H1 (cell line): ENCODE data around the gene QSOX2. TPM values are rescaled to one million over a fixed set of nuclear protein-coding genes. Genes with fewer than 3 reads are reported as not detected.

Source experiments
- CTCF ChIA-PET: fragments of 300-600 bp; sonication (Branson Sonifier 250); formaldehyde crosslinking; loops from one replicate; lab custom pipeline; 2021; ENCODE audit not compliant: partially characterized antibody; lab: Charles Lee
- POLR2A ChIA-PET: fragments of 300-600 bp; sonication (Branson Sonifier 250); formaldehyde crosslinking; loops from one replicate; lab custom pipeline; 2021; ENCODE audit warnings: inconsistent platforms; ENCODE audit not compliant: partially characterized antibody; lab: Charles Lee
- DNase-seq, 2 experiments: peaks; one replicate each; pipeline versions ENCODE4 v3.0.0 to v3.0.0-alpha.2; 2010 to 2022; ENCODE audit warnings: low spot score in 2 of 2, low read depth in 1 of 2, mixed read lengths in 1 of 2
- FAIRE-seq: peaks from 2 replicates; lab custom pipeline; 2011; peaks lifted over from hg19 to GRCh38; lab: Jason Lieb, UNC
- H2AFZ ChIP-seq: 2 replicates; pipeline ENCODE4 v1.8.1; 2012; ENCODE audit warnings: low read length, inconsistent platforms
- H2AK5ac ChIP-seq: 2 replicates; pipeline ENCODE4 v1.6.1; 2013; ENCODE audit warnings: low read depth, low read length
- H2BK120ac ChIP-seq: replicated peaks from 2 replicates; pipeline ENCODE3; 2013; ENCODE audit warnings: low read depth, low read length, inconsistent platforms
- H2BK12ac ChIP-seq: 2 replicates; pipeline ENCODE4 v1.6.1; 2013; ENCODE audit warnings: low read depth, low read length
- H2BK15ac ChIP-seq: 2 replicates; pipeline ENCODE4 v1.6.1; 2013; ENCODE audit warnings: low read length
- H2BK20ac ChIP-seq: 2 replicates; pipeline ENCODE4 v1.6.1; 2013; ENCODE audit warnings: low read length
- H2BK5ac ChIP-seq: 2 replicates; pipeline ENCODE4 v1.6.1; 2013; ENCODE audit warnings: low read depth, low read length
- H3K14ac ChIP-seq: 2 replicates; pipeline ENCODE4 v1.6.1; 2013; ENCODE audit warnings: inconsistent platforms; ENCODE audit not compliant: insufficient read length
- H3K18ac ChIP-seq: 2 replicates; pipeline ENCODE4 v1.6.1; 2013; ENCODE audit warnings: low read length; ENCODE audit errors: extremely low read depth
- H3K23ac ChIP-seq: 2 replicates; pipeline ENCODE4 v1.6.1; 2013; ENCODE audit warnings: inconsistent platforms; ENCODE audit not compliant: insufficient read length
- H3K23me2 ChIP-seq: 2 replicates; pipeline ENCODE4 v1.6.1; 2013; ENCODE audit warnings: low read depth, low read length
- H3K27ac ChIP-seq: 2 replicates; pipeline ENCODE4 v1.6.1; 2011; ENCODE audit warnings: low read depth, low read length, inconsistent platforms
- H3K27me3 ChIP-seq, 4 experiments: replicated peaks in 1 of 4; 1 replicate in 1 of 4; 2 replicates in 3 of 4; pipeline versions ENCODE4 v1.6.1 to v1.8.1; 2011 to 2013; ENCODE audit warnings: low read length in 3 of 4, mild to moderate bottlenecking in 3 of 4, inconsistent platforms in 2 of 4, mixed read lengths in 2 of 4, moderate library complexity in 1 of 4; ENCODE audit not compliant: control insufficient read depth in 3 of 4, insufficient read depth in 3 of 4; ENCODE audit errors: extremely low read depth in 1 of 4
- H3K36me3 ChIP-seq, 4 experiments: 2 replicates each; pipeline versions ENCODE4 v1.6.1 to v1.8.1; 2011 to 2013; ENCODE audit warnings: mild to moderate bottlenecking in 4 of 4, low read length in 3 of 4, moderate library complexity in 2 of 4, control low read depth in 1 of 4, inconsistent platforms in 1 of 4; ENCODE audit not compliant: insufficient read depth in 4 of 4, control insufficient read depth in 2 of 4
- H3K4ac ChIP-seq: replicated peaks from 2 replicates; pipeline ENCODE3; 2013; ENCODE audit warnings: low read length, low read depth, mixed read lengths, inconsistent platforms; ENCODE audit not compliant: insufficient read length
- H3K4me1 ChIP-seq, 4 experiments: replicated peaks in 1 of 4; 1 replicate in 1 of 4; 2 replicates in 3 of 4; pipeline versions ENCODE4 v1.6.1 to v1.8.1; 2011 to 2013; ENCODE audit warnings: low read length in 3 of 4, inconsistent platforms in 2 of 4, mixed read lengths in 1 of 4; ENCODE audit not compliant: insufficient read depth in 4 of 4, control insufficient read depth in 3 of 4
- H3K4me2 ChIP-seq, 2 experiments: 2 replicates each; pipeline versions ENCODE4 v1.6.1 to v1.8.1; 2011 to 2013; ENCODE audit warnings: low read depth in 2 of 2, low read length in 2 of 2, control low read depth in 1 of 2, inconsistent platforms in 1 of 2, mild to moderate bottlenecking in 1 of 2; ENCODE audit not compliant: insufficient read depth in 1 of 2
- H3K4me3 ChIP-seq, 4 experiments: fragments of 200-600, 300-600 bp in 1 of 4; sonication (generic), shearing (Covaris generic), sonication (Bioruptor Twin) in 1 of 4; 2 replicates each; pipeline versions ENCODE4 v1.5.1 to v1.8.1; 2011 to 2016; ENCODE audit warnings: low read length in 4 of 4, low read depth in 3 of 4, control low read depth in 2 of 4, inconsistent platforms in 2 of 4, mild to moderate bottlenecking in 2 of 4, mixed read lengths in 1 of 4, moderate library complexity in 1 of 4; ENCODE audit not compliant: insufficient read depth in 2 of 4; ENCODE audit errors: extremely low read depth in 1 of 4
- H3K56ac ChIP-seq: replicated peaks from 2 replicates; pipeline ENCODE3; 2013; ENCODE audit warnings: low read depth, mild to moderate bottlenecking, mixed read lengths, low read length, inconsistent platforms; ENCODE audit not compliant: insufficient read length
- H3K79me1 ChIP-seq: 2 replicates; pipeline ENCODE4 v1.6.1; 2013; ENCODE audit warnings: low read depth, low read length, control low read depth
- H3K79me2 ChIP-seq, 2 experiments: 2 replicates each; pipeline versions ENCODE4 v1.6.1 to v1.8.1; 2012 to 2013; ENCODE audit warnings: low read length in 2 of 2, mild to moderate bottlenecking in 2 of 2, inconsistent platforms in 1 of 2; ENCODE audit not compliant: insufficient read depth in 2 of 2, control insufficient read depth in 1 of 2
- H3K9ac ChIP-seq, 4 experiments: replicated peaks in 1 of 4; 1 replicate in 1 of 4; 2 replicates in 3 of 4; pipeline versions ENCODE4 v1.6.1 to v1.8.1; 2011 to 2013; ENCODE audit warnings: low read depth in 3 of 4, low read length in 3 of 4, control low read depth in 2 of 4, mild to moderate bottlenecking in 2 of 4, moderate library complexity in 2 of 4, inconsistent platforms in 1 of 4; ENCODE audit errors: extremely low read depth in 1 of 4
- H3K9me3 ChIP-seq, 2 experiments: 2 replicates each; pipeline versions ENCODE4 v1.6.1 to v1.8.1; 2012 to 2013; ENCODE audit warnings: mild to moderate bottlenecking in 2 of 2, moderate library complexity in 2 of 2, control low read depth in 1 of 2, inconsistent platforms in 1 of 2, low read depth in 1 of 2, low read length in 1 of 2, mixed read lengths in 1 of 2; ENCODE audit not compliant: insufficient read depth in 2 of 2
- H4K20me1 ChIP-seq, 2 experiments: replicated peaks in 1 of 2; 2 replicates each; pipeline versions ENCODE3 to v1.8.1; 2011 to 2013; ENCODE audit warnings: inconsistent platforms in 2 of 2, low read length in 2 of 2, mild to moderate bottlenecking in 1 of 2; ENCODE audit not compliant: insufficient read depth in 2 of 2, control insufficient read depth in 1 of 2
- H4K5ac ChIP-seq: 2 replicates; pipeline ENCODE4 v1.6.1; 2013; ENCODE audit warnings: low read length, low read depth, mixed read lengths, inconsistent platforms; ENCODE audit not compliant: insufficient read length
- H4K8ac ChIP-seq: 2 replicates; pipeline ENCODE4 v1.8.0; 2013; ENCODE audit warnings: mild to moderate bottlenecking, moderate library complexity, low read length, inconsistent platforms; ENCODE audit not compliant: insufficient read depth; ENCODE audit errors: extremely low read depth
- H4K91ac ChIP-seq: replicated peaks from 2 replicates; pipeline ENCODE3; 2013; ENCODE audit warnings: low read length, mixed read lengths, inconsistent platforms; ENCODE audit not compliant: insufficient read length
- BRCA1 ChIP-seq: IDR thresholded peaks from 2 replicates; pipeline ENCODE4 v1.6.1; 2012; ENCODE audit warnings: low read depth, low read length, improper control_type of control experiment
- CHD1 ChIP-seq: IDR thresholded peaks from 2 replicates; pipeline ENCODE4 v1.6.1; 2012; ENCODE audit warnings: low read depth, low read length, improper control_type of control experiment
- RXRA ChIP-seq: IDR thresholded peaks from 2 replicates; pipeline ENCODE4 v1.6.1; 2011; ENCODE audit warnings: low read depth, mild to moderate bottlenecking, low read length, moderate library complexity; ENCODE audit not compliant: insufficient read depth
- TBP ChIP-seq: IDR thresholded peaks from 2 replicates; pipeline ENCODE4 v1.6.1; 2011; ENCODE audit warnings: low read depth, low read length, improper control_type of control experiment
- TCF12 ChIP-seq: IDR thresholded peaks from 2 replicates; pipeline ENCODE4 v1.6.1; 2011; ENCODE audit warnings: low read depth, mild to moderate bottlenecking, low read length
- WGBS, 2 experiments: shearing (Covaris generic) in 1 of 2; methylation state at CpG; one replicate each; pipeline versions ENCODE4 v1.1.6 to v1.1.7; 2013 to 2015; ENCODE audit warnings: low lambda C conversion rate in 2 of 2, mixed read lengths in 2 of 2, inconsistent platforms in 1 of 2, low coverage in 1 of 2, missing lambda C conversion rate in 1 of 2; ENCODE audit not compliant: insufficient replicate concordance in 2 of 2, insufficient coverage in 1 of 2, insufficient read length in 1 of 2; ENCODE audit errors: extremely low coverage in 1 of 2, missing lambda C conversion rate in 1 of 2; 5-methylcytosine and 5-hydroxymethylcytosine counted together
- polyA plus RNA-seq, 7 experiments: library from polyadenylated mRNA; depleted of rRNA in 3 of 7; stranded (reverse) in 5 of 7; unstranded in 2 of 7; fragments of >200 nt in 5 of 7; fragments of 200-250 nt in 2 of 7; gene quantifications; 1 replicate in 5 of 7; 2 replicates in 1 of 7; 4 replicates in 1 of 7; pipeline versions ENCODE4 v1.2.1 to v1.2.3, GENCODE V29; 2011 to 2013; ENCODE audit warnings: missing spikeins in 2 of 7, mixed read lengths in 2 of 7
- total RNA-seq: library from RNA; stranded (reverse); fragmentation: NEBNext Ultra II Directional; extraction: Animal tissue kit (Norgen Biotek cat#: 25700); gene quantifications from 2 replicates; pipeline ENCODE4 v1.2.1, GENCODE V29; 2021

QSOX2 gene
- total and polyA plus RNA-seq, 2 of the 8 experiments (the other 6 are each of a cell fraction or from before 2014, with no cell fraction given), result 18.0 to 28.6 TPM

- H2BK20ac ChIP-seq, result no peak overlapping the region
- no peak overlapping the region; the same call in 1 of the 2 replicates for H2BK5ac ChIP-seq
- DNase-seq (no peak), FAIRE-seq (no peak)
- no peak overlapping the region for H2BK120ac ChIP-seq
- H2BK12ac ChIP-seq, result no peak overlapping the region
- ChIA-PET POLR2A (no interaction called here), CTCF (interaction anchor here (0.7 to 6.7 kb wide), 25 partner anchors 9 to 258 kb away, joined by 3 to 52 read pairs (median 5); partner anchors contain the start of gene LHX3)
- no peak overlapping the region for H4K91ac ChIP-seq
- H3K36me3 ChIP-seq, result peaks cover 0 to 2% (median 1%) of the 10 kb centered on the region in 4 experiments; a peak in 4 of 8 replicates
- no peak overlapping the region for H3K56ac ChIP-seq
- no peak overlapping the region for H3K4me2 ChIP-seq
- no peaks in the 10 kb centered on the region; a peak in 2 of 7 replicates for H3K4me1 ChIP-seq
- H2BK15ac ChIP-seq, result no peak overlapping the region
- no peak overlapping the region for H3K9ac ChIP-seq
- no peak overlapping the region for H2AK5ac ChIP-seq
- no peak overlapping the region for H4K8ac ChIP-seq
- H3K27me3 ChIP-seq, result no peaks in the 10 kb centered on the region
- H3K4ac ChIP-seq, result no peak overlapping the region
- H4K5ac ChIP-seq, result no peak overlapping the region
- H3K79me1 ChIP-seq, result peaks cover 14% of the 10 kb centered on the region
- H4K20me1 ChIP-seq, result peaks cover 27% of the 10 kb centered on the region in 2 experiments
- no peak overlapping the region for H3K14ac ChIP-seq
- H3K23ac ChIP-seq, result no peak overlapping the region
- H3K79me2 ChIP-seq, result peaks cover 0 to 54% of the 10 kb centered on the region in 2 experiments; a peak in 2 of 4 replicates
- no peak overlapping the region for H3K4me3 ChIP-seq
- 88% methylated on average over 19 of the region's 19 CpGs; no CpG with 5 or more reads in 1 of the 2 experiments for WGBS, 2 experiments
- H3K18ac ChIP-seq, result no peak overlapping the region
- H3K27ac ChIP-seq, result no peak overlapping the region
- H3K23me2 ChIP-seq, result no peaks in the 10 kb centered on the region
- no peaks in the 10 kb centered on the region for H3K9me3 ChIP-seq
- H2AFZ ChIP-seq, result no peak overlapping the region
- no peak for TF ChIP-seq TBP
- no peak for TF ChIP-seq RXRA
- TF ChIP-seq TCF12, result no peak
- no peak for TF ChIP-seq BRCA1
- TF ChIP-seq CHD1, result no peak
These were observed 20.3 kb downstream of the QSOX2 start for GRCh38 chr9:136225366-136225747.
